Thoracic aorta (tissue), 2 donors: Measurements from ENCODE around the gene GSN. TPM values are rescaled to one million over a fixed set of nuclear protein-coding genes. Genes with fewer than 3 reads are reported as not detected.

Source experiments
- ATAC-seq: fragments of 150-250 bp; one replicate; pipeline ENCODE4 v1.8.0; 2017; ENCODE audit warnings: low read depth; ENCODE audit not compliant: insufficient number of reproducible peaks, low FRiP score
- DNase-seq: peaks from one replicate; pipeline ENCODE4 v3.0.0-alpha.2; 2020; ENCODE audit warnings: low spot score
- H3K27ac ChIP-seq, 2 donors: fragments of 200-600 bp; sonication (generic); 1 replicate in 1 of 2; 2 replicates in 1 of 2; pipeline ENCODE4 v1.5.1; 2016; ENCODE audit warnings: mild to moderate bottlenecking in 2 of 2, moderate library complexity in 2 of 2
- H3K27me3 ChIP-seq: fragments of 200-600 bp; sonication (generic); replicated peaks from 2 replicates; pipeline ENCODE4 v1.6.0; 2016; ENCODE audit warnings: mild to moderate bottlenecking; ENCODE audit not compliant: insufficient read depth
- H3K36me3 ChIP-seq: fragments of 200-600 bp; sonication (generic); one replicate; pipeline ENCODE4 v1.5.1; 2016
- H3K4me1 ChIP-seq, 2 donors: fragments of 200-600 bp; sonication (generic); 1 replicate in 1 of 2; 2 replicates in 1 of 2; pipeline versions ENCODE4 v1.5.1 to v1.6.0; 2016; ENCODE audit warnings: low read depth in 2 of 2, mild to moderate bottlenecking in 1 of 2; ENCODE audit not compliant: control insufficient read depth in 1 of 2
- H3K4me3 ChIP-seq: fragments of 200-600 bp; sonication (generic); 2 replicates; pipeline ENCODE4 v1.5.1; 2016; ENCODE audit warnings: mild to moderate bottlenecking
- H3K9me3 ChIP-seq: fragments of 200-600 bp; sonication (generic); 2 replicates; pipeline ENCODE4 v1.5.1; 2016
- total RNA-seq, 2 donors: library from RNA; depleted of rRNA; stranded (reverse); fragments of >200 nt; gene quantifications; one replicate each; pipeline versions ENCODE4 v1.1.0 to v1.2.3, GENCODE V29; 2016
- TF ChIP-seq, protein P1 (sequence below): fragments of 200-600 bp; sonication (generic); IDR thresholded peaks from one replicate; pipeline ENCODE4 v1.5.1; 2019; ENCODE audit warnings: antibody characterized with exemption

The GSN gene
- total RNA-seq, 2 donors from 2014 or later, result 3,187 to 4,234 TPM

DNA sequence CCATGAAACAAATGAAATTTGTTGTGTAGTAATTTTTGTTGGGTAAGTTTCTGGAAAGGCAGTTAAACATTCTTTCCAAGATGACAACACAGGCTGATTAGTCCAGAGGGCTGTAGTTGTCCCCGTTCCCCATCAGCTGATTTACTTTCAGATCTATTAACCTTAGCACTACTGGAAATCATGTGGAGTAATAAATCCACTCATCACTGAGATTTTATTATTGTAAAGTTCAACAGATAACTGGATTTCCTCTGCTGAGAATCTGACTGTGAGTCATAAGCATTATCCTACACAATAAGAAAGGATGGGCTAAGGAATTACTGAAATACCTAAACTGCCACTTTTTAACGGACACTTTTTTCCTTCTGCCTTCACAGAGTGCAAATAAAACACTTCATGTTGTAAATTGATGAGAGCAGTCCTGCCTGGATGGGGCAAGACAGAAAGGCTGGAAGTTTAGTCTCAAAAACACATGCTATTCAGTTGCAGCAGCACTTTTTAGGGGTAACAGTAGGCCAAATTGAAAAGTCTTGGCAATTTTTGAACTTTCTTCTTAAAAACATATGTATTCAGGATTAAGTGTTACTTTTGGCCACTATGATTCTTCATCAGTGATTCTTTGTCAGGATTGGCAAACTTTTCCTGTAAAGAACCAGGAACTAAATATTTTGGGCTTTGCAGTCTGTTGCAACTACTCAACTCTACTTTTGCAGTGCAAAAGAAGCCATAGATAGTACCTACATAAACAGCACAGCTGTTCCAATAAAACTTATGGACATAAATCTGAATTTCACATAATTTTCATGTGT, 95.1 kb downstream of the GSN start:
- Histone ChIP-seq H3K4me3 (peak overlapping the region; percentile 44), H3K27ac (peak overlapping the region; percentile 89 to 99), H3K36me3 (no peaks in the 10 kb centered on the region), H3K27me3 (no peaks in the 10 kb centered on the region), H3K4me1 (peaks cover 95 to 98% of the 10 kb centered on the region in 2 donors), H3K9me3 (no peaks in the 10 kb centered on the region)
- TF ChIP-seq, protein P1, sequence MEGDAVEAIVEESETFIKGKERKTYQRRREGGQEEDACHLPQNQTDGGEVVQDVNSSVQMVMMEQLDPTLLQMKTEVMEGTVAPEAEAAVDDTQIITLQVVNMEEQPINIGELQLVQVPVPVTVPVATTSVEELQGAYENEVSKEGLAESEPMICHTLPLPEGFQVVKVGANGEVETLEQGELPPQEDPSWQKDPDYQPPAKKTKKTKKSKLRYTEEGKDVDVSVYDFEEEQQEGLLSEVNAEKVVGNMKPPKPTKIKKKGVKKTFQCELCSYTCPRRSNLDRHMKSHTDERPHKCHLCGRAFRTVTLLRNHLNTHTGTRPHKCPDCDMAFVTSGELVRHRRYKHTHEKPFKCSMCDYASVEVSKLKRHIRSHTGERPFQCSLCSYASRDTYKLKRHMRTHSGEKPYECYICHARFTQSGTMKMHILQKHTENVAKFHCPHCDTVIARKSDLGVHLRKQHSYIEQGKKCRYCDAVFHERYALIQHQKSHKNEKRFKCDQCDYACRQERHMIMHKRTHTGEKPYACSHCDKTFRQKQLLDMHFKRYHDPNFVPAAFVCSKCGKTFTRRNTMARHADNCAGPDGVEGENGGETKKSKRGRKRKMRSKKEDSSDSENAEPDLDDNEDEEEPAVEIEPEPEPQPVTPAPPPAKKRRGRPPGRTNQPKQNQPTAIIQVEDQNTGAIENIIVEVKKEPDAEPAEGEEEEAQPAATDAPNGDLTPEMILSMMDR, result no peak
- ATAC-seq (no peak), DNase-seq (no peak)

DNA sequence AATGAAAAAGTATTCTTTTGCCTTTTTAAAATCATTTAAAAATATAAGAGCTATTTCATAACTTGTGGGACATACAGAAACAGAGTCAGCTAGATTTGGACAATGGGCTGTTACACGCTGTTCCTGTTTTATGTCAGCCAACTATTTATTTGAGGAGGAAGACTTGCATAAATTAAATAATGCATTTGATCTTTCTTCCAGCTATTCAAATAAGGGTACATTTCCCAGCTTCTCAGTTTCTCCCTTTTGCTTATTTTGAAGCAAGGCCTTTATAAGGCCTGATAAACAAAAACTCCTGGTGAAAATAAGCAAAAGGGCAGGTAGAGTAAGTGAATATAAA, 95.6 kb downstream of the GSN start:
- ATAC-seq, result no peak
- DNase-seq, result no peak
- Histone ChIP-seq H3K9me3 (no peaks in the 10 kb centered on the region), H3K4me3 (peak overlapping the region; percentile 44), H3K4me1 (peaks cover 95 to 98% of the 10 kb centered on the region in 2 donors), H3K36me3 (no peaks in the 10 kb centered on the region), H3K27ac (peak overlapping the region; percentile 89 to 99), H3K27me3 (no peaks in the 10 kb centered on the region)
- TF ChIP-seq, protein P1, result no peak

DNA sequence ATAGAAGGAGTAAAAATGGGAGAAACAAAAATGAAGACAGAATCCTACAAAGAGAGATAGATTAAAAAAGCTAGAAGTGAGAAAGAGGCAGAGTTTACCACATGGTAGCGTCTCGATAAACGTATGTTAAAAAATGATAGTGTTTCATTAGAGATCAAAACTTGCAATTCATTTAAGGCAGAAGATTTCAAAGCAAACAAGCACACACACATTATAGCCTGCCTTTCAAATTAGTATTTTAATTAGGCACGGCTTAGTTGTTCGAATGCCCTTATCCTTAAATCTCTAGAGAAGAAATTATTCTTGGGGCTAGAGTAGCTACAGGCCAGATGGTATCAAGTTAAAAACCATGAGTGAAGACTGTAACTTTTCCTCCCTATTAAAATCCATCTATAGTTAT, 96.1 kb downstream of the GSN start:
- TF ChIP-seq, protein P1, result no peak
- Histone ChIP-seq H3K4me1 (peaks cover 91 to 94% of the 10 kb centered on the region in 2 donors), H3K27me3 (no peaks in the 10 kb centered on the region), H3K27ac (peak overlapping the region; percentile 89 to 99), H3K9me3 (no peaks in the 10 kb centered on the region), H3K36me3 (no peaks in the 10 kb centered on the region), H3K4me3 (peak overlapping the region; percentile 44)
- DNase-seq (no peak), ATAC-seq (no peak)

DNA sequence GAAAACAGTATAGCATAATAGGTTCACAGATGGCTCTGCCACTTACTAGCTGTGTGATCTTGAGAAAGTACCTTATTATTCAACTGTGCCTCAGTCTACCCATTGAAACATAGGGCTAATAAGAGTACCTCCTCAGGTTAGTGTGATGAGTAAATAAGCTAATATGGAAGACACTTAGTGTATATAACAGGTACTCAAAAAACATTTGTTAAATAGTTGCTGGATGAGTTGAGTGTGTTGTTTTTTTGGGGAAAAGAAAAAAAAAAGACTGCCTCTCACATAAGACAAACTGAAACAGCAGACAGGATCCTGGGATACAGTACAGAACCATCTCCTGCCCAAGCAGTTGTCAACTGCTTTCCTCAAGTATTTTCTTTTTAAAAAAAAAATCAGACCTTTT, 96.9 kb downstream of the GSN start:
- TF ChIP-seq, protein P1, result no peak
- peaks cover 83 to 86% of the 10 kb centered on the region in 2 donors for H3K4me1 ChIP-seq
- H3K36me3 ChIP-seq, result no peaks in the 10 kb centered on the region
- no peaks in the 10 kb centered on the region for H3K27me3 ChIP-seq
- no peak for DNase-seq
- H3K4me3 ChIP-seq, result no peak overlapping the region
- peak overlapping the region; percentile 89 to 99 for H3K27ac ChIP-seq
- ATAC-seq, result no peak
- H3K9me3 ChIP-seq, result no peaks in the 10 kb centered on the region

DNA sequence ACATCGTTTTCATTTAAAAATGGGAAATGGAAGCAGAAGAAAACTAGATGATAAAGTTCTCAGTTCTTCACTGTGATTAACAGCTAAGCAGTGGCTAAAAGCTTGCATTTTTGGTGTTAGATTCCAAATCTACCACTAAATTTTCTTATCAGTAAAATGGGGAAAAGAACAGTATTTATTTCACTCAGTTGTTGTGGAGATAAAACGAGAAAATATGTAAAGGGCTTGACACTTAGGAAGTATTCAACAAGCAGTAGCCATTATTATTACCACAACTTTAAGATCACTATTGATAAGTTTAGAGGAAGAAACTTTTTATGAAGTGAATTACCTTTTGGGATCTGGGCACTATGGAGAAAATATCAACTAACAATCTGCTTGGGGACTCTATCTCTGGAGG, 97.6 kb downstream of the GSN start:
- TF ChIP-seq, protein P1, result no peak
- no peaks in the 10 kb centered on the region for H3K36me3 ChIP-seq
- H3K4me1 ChIP-seq, result peaks cover 79 to 84% of the 10 kb centered on the region in 2 donors
- H3K27me3 ChIP-seq, result no peaks in the 10 kb centered on the region
- no peak overlapping the region for H3K4me3 ChIP-seq
- DNase-seq, result no peak
- H3K27ac ChIP-seq, result peak overlapping the region; percentile 89 to 99
- no peak for ATAC-seq
- no peaks in the 10 kb centered on the region for H3K9me3 ChIP-seq
